Measurements from ENCODE around the gene ABCA6.

DNA sequence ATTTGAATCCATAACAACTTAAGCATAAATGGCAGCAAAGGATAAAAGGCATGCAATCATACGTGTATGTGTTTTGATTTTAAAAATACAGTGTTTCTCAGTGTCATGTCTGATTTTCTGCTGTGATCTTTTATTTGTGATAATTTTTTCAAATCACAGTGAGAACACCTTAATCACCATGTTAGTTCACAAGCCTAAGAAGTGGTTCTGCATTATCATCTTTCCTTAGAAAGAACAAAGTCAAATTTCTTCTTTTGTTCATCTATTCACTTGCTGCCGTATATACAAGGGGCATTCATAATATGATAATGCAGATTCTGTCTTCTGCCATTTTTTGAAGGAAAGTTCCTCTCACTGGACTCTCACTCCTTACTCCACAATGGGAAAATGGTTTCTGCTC is 47.7 kb downstream of the ABCA6 start:
- TF ChIP-seq, protein P1, sequence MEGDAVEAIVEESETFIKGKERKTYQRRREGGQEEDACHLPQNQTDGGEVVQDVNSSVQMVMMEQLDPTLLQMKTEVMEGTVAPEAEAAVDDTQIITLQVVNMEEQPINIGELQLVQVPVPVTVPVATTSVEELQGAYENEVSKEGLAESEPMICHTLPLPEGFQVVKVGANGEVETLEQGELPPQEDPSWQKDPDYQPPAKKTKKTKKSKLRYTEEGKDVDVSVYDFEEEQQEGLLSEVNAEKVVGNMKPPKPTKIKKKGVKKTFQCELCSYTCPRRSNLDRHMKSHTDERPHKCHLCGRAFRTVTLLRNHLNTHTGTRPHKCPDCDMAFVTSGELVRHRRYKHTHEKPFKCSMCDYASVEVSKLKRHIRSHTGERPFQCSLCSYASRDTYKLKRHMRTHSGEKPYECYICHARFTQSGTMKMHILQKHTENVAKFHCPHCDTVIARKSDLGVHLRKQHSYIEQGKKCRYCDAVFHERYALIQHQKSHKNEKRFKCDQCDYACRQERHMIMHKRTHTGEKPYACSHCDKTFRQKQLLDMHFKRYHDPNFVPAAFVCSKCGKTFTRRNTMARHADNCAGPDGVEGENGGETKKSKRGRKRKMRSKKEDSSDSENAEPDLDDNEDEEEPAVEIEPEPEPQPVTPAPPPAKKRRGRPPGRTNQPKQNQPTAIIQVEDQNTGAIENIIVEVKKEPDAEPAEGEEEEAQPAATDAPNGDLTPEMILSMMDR (IDR thresholded peaks at IDR 0.05) = no peak
- no peak for TF ChIP-seq POLR2A (IDR thresholded peaks at IDR 0.05)

All from testis (tissue), 2 donors.